Cardiac muscle cell (in vitro differentiated cells and primary cell): ENCODE measurements around the gene SEPTIN7. TPM values are rescaled to one million over a fixed set of nuclear protein-coding genes. Genes with fewer than 3 reads are reported as not detected.

ENCODE experiments used
- DNase-seq, 2 donors: peaks; one replicate each; pipeline versions ENCODE4 v3.0.0 to v3.0.0-alpha.2; 2010 to 2017; ENCODE audit warnings: low read depth in 1 of 2, low spot score in 1 of 2
- H3K27ac ChIP-seq: fragments of 200-600 bp; sonication (generic); 2 replicates; pipeline ENCODE4 v1.5.1; 2016
- H3K27me3 ChIP-seq: fragments of 200-600 bp; sonication (generic); 2 replicates; pipeline ENCODE4 v1.6.0; 2016; ENCODE audit warnings: control low read depth
- H3K36me3 ChIP-seq: fragments of 200-600 bp; sonication (generic); 2 replicates; pipeline ENCODE4 v1.5.1; 2016; ENCODE audit warnings: control low read depth
- H3K4me1 ChIP-seq: fragments of 200-600 bp; sonication (generic); 2 replicates; pipeline ENCODE4 v1.8.1; 2017; ENCODE audit warnings: low read depth, mild to moderate bottlenecking, mixed run types
- H3K4me3 ChIP-seq: fragments of 200-600 bp; sonication (generic); 2 replicates; pipeline ENCODE4 v1.5.1; 2016; ENCODE audit warnings: mild to moderate bottlenecking
- H3K9me3 ChIP-seq: fragments of 200-600 bp; sonication (generic); 2 replicates; pipeline ENCODE4 v1.5.1; 2017; ENCODE audit warnings: low read depth, mild to moderate bottlenecking, control low read depth
- CTCF ChIP-seq: IDR thresholded peaks from 2 replicates; pipeline ENCODE4 v1.5.1; 2012; ENCODE audit warnings: low read depth, mild to moderate bottlenecking, low read length
- polyA plus RNA-seq: library from polyadenylated mRNA; unstranded; fragments of >200 nt; fragmentation: Nextera tagmentation; extraction: Ambion mirVana; gene quantifications from 2 replicates; pipeline ENCODE4 v1.2.1, GENCODE V29; 2016
- total RNA-seq: library from RNA; depleted of rRNA; stranded (reverse); fragments of >200 nt; gene quantifications from 2 replicates; pipeline ENCODE4 v1.2.3, GENCODE V29; 2016

The SEPTIN7 gene
- total and polyA plus RNA-seq, 2 experiments from 2014 or later: 261 to 560 TPM

GRCh38 chr7:35757574-35757973 is 43.3 kb upstream of the SEPTIN7 start:
- H3K4me3 ChIP-seq: no peak overlapping the region
- no peaks in the 10 kb centered on the region for H3K36me3 ChIP-seq
- no peak for TF ChIP-seq CTCF
- no peak for DNase-seq
- peaks cover 44% of the 10 kb centered on the region for H3K4me1 ChIP-seq
- no peaks in the 10 kb centered on the region for H3K9me3 ChIP-seq
- peak overlapping the region; percentile 46 for H3K27ac ChIP-seq
- H3K27me3 ChIP-seq: no peaks in the 10 kb centered on the region

GRCh38 chr7:35758421-35758820 is 42.4 kb upstream of the SEPTIN7 start:
- TF ChIP-seq CTCF: no peak
- H3K27me3 ChIP-seq: no peaks in the 10 kb centered on the region
- DNase-seq: peak in 1 of 2 donors; percentile 39
- H3K9me3 ChIP-seq: no peaks in the 10 kb centered on the region
- H3K36me3 ChIP-seq: no peaks in the 10 kb centered on the region
- peak overlapping the region; percentile 46 for H3K27ac ChIP-seq
- no peak overlapping the region for H3K4me3 ChIP-seq
- H3K4me1 ChIP-seq: peaks cover 46% of the 10 kb centered on the region

GRCh38 chr7:35760143-35760745 is 40.6 kb upstream of the SEPTIN7 start:
- Histone ChIP-seq H3K9me3 (no peaks in the 10 kb centered on the region), H3K4me3 (no peak overlapping the region), H3K27ac (no peak overlapping the region), H3K4me1 (peaks cover 29% of the 10 kb centered on the region), H3K36me3 (no peaks in the 10 kb centered on the region), H3K27me3 (no peaks in the 10 kb centered on the region)
- no peak for DNase-seq
- TF ChIP-seq CTCF: no peak

GRCh38 chr7:35761871-35762677 is 38.8 kb upstream of the SEPTIN7 start:
- Histone ChIP-seq H3K36me3 (no peaks in the 10 kb centered on the region), H3K4me1 (peaks cover 28% of the 10 kb centered on the region), H3K27me3 (no peaks in the 10 kb centered on the region), H3K27ac (peak overlapping the region; percentile 81), H3K9me3 (no peaks in the 10 kb centered on the region), H3K4me3 (no peak overlapping the region)
- no peak for TF ChIP-seq CTCF
- DNase-seq: peak in 1 of 2 donors; percentile 92

GRCh38 chr7:35762781-35763180 is 38.1 kb upstream of the SEPTIN7 start:
- no peaks in the 10 kb centered on the region for H3K27me3 ChIP-seq
- peaks cover 28% of the 10 kb centered on the region for H3K4me1 ChIP-seq
- no peaks in the 10 kb centered on the region for H3K9me3 ChIP-seq
- no peak overlapping the region for H3K4me3 ChIP-seq
- H3K36me3 ChIP-seq: no peaks in the 10 kb centered on the region
- no peak for TF ChIP-seq CTCF
- DNase-seq: peak in 1 of 2 donors; percentile 64
- H3K27ac ChIP-seq: peak overlapping the region; percentile 81
